Uterus (tissue), 2 donors: ENCODE measurements around the gene ZDHHC11B.

Experiments used
- CTCF ChIP-seq, 4 experiments: fragments of 200-600 bp in 2 of 4; fragments of 450-650 bp in 2 of 4; sonication (generic) in 2 of 4; IDR thresholded peaks; one replicate each; pipeline ENCODE4 v1.5.1; 2016 to 2019; ENCODE audit warnings: antibody characterized with exemption in 4 of 4, mild to moderate bottlenecking in 2 of 4, moderate library complexity in 1 of 4
- POLR2A ChIP-seq, 2 donors: fragments of 450-650 bp; IDR thresholded peaks; one replicate each; pipeline ENCODE4 v1.6.1; 2016; ENCODE audit warnings: antibody characterized with exemption in 2 of 2, mild to moderate bottlenecking in 1 of 2, moderate library complexity in 1 of 2

- TF ChIP-seq POLR2A (IDR thresholded peaks at IDR 0.05), result no peak
- no peak for TF ChIP-seq CTCF (IDR thresholded peaks at IDR 0.05)
Measured at GRCh38 chr5:820245-820644, 35.7 kb upstream of the ZDHHC11B start.
